ENCODE data around the gene FAM78A.
"Not testable (repeated sequence)": the region's sequence is repeated elsewhere in the genome, so short reads cannot be mapped to it uniquely, and the experiment has no call there.

The FAM78A gene

GRCh38 chr9:131262327-131263032 lies 13.8 kb downstream of the FAM78A start:
- DNase-seq: no peak

- DNase-seq: no peak
Measured at GRCh38 chr9:131260751-131261452, 15.4 kb downstream of the FAM78A start.

- DNase-seq: no peak
Measured at GRCh38 chr9:131259916-131260597, 16.3 kb downstream of the FAM78A start.

- no peak for DNase-seq
Measured at GRCh38 chr9:131259432-131259898, 16.8 kb downstream of the FAM78A start.

- DNase-seq: no peak
Measured at GRCh38 chr9:131258698-131259431, 17.4 kb downstream of the FAM78A start.

- DNase-seq: no peak
Measured at GRCh38 chr9:131258186-131258585, 18.1 kb downstream of the FAM78A start.

- no peak for DNase-seq
Measured at GRCh38 chr9:131257266-131258025, 18.9 kb downstream of the FAM78A start.

GRCh38 chr9:131255676-131256197 lies 20.6 kb downstream of the FAM78A start:
- no peak for DNase-seq

- no peak for DNase-seq
Measured at GRCh38 chr9:131254626-131255025, 21.7 kb downstream of the FAM78A start.

GRCh38 chr9:131253891-131254491 lies 22.3 kb downstream of the FAM78A start:
- no peak for DNase-seq

GRCh38 chr9:131252120-131252519 lies 24.2 kb downstream of the FAM78A start:
- DNase-seq: no peak

- DNase-seq: no peak
Measured at GRCh38 chr9:131246618-131247017, 29.7 kb downstream of the FAM78A start.

- DNase-seq: not testable (repeated sequence)
Measured at GRCh38 chr9:131244331-131244730, 32.0 kb downstream of the FAM78A start.

GRCh38 chr9:131240047-131240921 lies 36.0 kb downstream of the FAM78A start:
- no peak for DNase-seq

- no peak for DNase-seq
Measured at GRCh38 chr9:131239161-131239975, 36.9 kb downstream of the FAM78A start.

- DNase-seq: no peak
Measured at GRCh38 chr9:131238402-131239021, 37.8 kb downstream of the FAM78A start.

- DNase-seq: peak; percentile 92
Measured at GRCh38 chr9:131237931-131238401, 38.3 kb downstream of the FAM78A start.

- DNase-seq: no peak
Measured at GRCh38 chr9:131237291-131237690, 39.0 kb downstream of the FAM78A start.

- DNase-seq: no peak
Measured at GRCh38 chr9:131236761-131237160, 39.5 kb downstream of the FAM78A start.
